Stimulated activated CD8-positive, alpha-beta memory T cell treated with anti-CD3 and anti-CD28 coated beads, Interleukin-7, amount 100 ng/mL, for 24 hours (primary cell): ENCODE data around the gene AHNAK2.

Experiments
- DNase-seq: peaks from one replicate; pipeline ENCODE4 v3.0.0-alpha.2; 2020; ENCODE audit warnings: low read depth

Gene AHNAK2

GRCh38 chr14:104937694-104938365 lies 40.3 kb downstream of the AHNAK2 start:
- no peak for DNase-seq

- no peak for DNase-seq
Measured at GRCh38 chr14:104937161-104937560, 41.0 kb downstream of the AHNAK2 start.

- DNase-seq, result no peak
Measured at GRCh38 chr14:104936361-104937155, 41.6 kb downstream of the AHNAK2 start.

DNA sequence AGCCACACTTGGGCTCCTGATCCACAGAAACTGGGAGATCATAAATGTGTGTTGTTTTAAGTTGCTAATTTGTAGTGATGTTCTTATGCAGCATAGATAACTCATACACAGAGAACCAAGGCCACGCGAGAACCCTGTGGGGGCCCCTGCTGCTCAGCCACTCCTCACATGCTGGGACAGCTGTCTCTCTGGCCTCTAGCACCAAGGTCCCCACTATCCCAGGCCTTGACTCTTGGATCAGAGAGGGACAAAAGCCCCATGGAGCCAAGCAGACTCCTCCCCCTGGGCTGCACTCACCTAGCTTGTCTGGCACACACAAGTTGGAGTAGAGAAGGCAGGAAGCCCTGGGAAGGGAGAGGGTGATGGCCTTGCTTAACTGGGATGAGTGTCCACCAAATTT lies 42.2 kb downstream of the AHNAK2 start:
- DNase-seq, result no peak

GRCh38 chr14:104935026-104935650 lies 43.0 kb downstream of the AHNAK2 start:
- no peak for DNase-seq

DNA sequence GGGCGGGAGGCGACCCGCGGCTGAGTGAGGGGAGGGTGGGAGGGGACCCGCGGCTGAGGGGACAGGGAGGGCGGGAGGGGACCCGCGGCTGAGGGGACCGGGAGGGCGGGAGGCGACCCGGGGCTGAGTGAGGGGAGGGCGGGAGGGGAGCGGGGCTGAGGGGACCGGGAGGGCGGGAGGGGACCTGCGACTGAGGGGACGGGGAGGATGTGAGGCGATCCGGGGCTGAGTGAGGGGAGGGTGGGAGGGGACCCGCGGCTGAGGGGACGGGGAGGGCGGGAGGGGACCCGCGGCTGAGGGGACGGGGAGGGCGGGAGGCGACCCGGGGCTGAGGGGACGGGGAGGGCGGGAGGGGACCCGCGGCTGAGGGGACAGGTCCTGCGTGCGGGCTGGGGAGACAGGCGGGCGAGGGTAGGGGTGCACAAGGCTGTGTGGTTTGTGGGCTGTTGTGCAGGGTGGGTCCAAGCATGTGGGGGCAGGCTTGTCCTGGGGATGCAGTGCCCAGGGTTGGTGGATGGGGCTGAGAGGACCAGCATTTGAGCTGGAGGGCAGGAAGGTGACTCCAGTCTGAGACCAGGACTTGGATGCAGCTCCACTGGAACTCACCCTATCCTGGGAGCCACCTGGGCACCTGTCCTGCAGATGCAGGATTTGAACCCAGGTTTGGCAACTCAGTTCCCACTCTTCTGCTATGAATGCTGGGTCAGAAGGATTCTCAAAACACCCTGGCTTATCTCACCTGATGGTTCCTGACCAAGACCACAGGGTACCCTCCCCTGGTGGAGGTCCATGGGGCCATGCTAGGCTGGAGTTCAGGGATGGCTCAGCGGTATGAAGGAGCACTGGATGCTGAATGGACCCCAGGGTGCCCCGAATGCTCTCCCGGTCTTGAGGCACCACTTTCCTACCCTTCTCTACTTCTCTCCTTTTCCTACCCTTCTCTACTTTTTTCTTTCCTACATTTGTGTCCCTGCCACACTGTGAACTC lies 44.1 kb downstream of the AHNAK2 start:
- DNase-seq, result no peak

- peak; percentile 67 for DNase-seq
Measured at GRCh38 chr14:104932676-104933631, 45.2 kb downstream of the AHNAK2 start.

GRCh38 chr14:104931771-104932675 lies 46.2 kb downstream of the AHNAK2 start:
- DNase-seq, result no peak

DNA sequence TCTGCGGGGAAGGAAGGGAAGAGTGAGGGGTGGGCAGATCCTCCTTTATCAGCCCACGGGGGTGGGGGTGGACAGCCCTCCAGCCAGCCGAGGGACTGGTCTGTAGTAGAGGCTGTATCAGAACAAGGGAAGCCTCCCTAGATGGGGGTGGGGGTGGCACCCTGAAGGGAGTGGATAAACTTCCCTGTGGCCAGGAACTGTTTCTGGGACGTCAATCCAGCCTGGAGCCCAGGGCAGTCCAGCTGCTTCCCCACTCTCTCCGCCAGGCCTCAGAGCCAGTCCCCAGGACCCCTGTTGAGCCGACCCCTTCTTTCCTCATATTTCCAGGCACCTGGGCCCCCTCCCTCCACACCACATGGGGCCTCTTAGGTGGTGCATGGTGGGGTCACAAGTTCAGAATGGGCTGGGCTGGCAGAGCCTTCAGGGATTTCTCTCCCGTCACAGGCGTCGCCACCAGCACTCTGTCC lies 46.8 kb downstream of the AHNAK2 start:
- no peak for DNase-seq

GRCh38 chr14:104930526-104931303 lies 47.5 kb downstream of the AHNAK2 start:
- DNase-seq, result no peak

GRCh38 chr14:104929268-104930230 lies 48.6 kb downstream of the AHNAK2 start:
- DNase-seq, result no peak

DNA sequence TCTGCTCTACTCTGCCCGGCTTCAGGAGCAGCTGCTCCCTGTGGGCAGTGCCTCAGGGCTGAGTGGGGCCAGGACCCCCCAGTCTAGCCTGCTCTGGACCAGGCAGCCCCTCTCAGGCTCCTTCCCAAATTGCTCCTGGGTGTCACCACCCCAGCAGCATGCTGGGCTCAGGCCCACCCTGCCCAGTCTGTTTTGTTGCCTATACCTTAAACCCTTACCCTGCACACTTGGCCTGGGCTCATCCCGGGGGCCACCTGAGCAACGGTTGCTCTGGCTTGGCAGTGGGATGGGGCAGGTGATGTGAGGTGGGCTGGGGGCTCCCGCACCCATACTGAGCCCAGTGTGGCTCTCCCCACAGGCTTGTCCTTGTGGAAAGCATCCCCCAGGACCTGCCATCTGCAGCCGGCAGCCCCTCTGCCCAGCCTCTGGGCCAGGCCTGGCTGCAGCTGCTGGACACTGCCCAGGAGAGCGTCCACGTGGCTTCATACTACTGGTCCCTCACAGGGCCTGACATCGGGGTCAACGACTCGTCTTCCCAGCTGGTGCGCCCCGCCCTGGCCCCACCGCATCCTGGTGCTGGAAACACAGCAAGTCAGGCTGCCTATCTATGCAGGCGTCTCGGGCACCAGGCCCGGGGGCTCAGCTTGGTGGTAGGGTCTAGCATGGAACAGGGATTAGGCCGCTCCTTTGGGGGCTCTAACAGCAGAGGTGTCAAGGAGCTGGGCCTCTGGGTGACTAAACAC lies 49.6 kb downstream of the AHNAK2 start:
- DNase-seq, result no peak

GRCh38 chr14:104927901-104928300 lies 50.3 kb downstream of the AHNAK2 start:
- DNase-seq, result no peak

- no peak for DNase-seq
Measured at GRCh38 chr14:104927432-104927816, 50.8 kb downstream of the AHNAK2 start.

DNA sequence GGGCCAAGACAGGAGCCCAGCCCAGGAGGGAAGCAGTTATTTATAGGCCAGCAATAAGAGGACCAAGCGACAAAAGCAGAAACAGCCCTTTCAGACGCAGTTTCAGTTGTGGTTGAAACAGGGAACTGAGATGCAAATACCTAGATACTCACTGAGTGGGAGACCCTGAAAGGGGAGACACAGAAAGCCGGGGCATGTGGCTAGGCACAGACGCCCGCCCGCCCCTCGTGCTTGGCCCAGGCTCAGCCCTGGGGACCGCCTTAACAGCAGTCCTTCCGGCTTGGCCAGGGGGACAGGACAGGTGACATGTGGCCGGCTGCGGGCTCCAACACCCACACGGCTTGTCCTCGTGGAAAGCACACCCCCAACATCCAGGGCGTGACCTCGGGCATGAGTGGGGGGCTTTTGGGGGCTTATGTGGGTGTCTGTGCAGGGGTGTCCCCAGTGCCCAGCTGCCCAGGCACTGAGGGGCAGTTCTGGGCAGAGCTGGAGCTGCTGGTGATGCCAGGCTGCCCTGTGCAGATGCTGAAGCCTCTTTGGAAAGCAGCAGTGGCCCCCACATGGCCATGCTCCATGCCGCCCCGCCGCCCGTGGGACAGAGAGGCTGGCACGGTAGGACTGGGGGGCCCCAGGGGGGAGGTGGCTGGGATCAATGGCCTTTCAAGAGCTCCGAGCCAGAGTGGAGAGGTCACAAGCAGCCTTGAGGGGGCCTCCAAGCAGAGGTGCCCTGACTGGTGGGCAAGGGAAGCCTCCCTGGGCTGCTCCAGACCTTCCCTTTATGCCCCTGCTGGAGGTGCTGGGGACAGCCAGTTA lies 51.3 kb downstream of the AHNAK2 start:
- DNase-seq, result no peak
